HuH-7 (cell line): ENCODE results near the gene EIF5A.

Experiments
- DNase-seq: peaks from one replicate; pipeline ENCODE4 v3.0.0; 2011; ENCODE audit warnings: low spot score

The EIF5A gene

GRCh38 chr17:7306911-7307685, at the start of gene EIF5A:
EIF5A (plus strand) TSS chr17:7307628; CDS start chr17:7309636, 2,008 bp downstream.
- peak; percentile 98 for DNase-seq

GRCh38 chr17:7258731-7259554, 48.5 kb upstream of the EIF5A start:
- DNase-seq = peak; percentile 80

GRCh38 chr17:7259555-7259889, 47.9 kb upstream of the EIF5A start:
- no peak for DNase-seq

- no peak for DNase-seq
Observed at GRCh38 chr17:7260151-7260550, 47.3 kb upstream of the EIF5A start.

GRCh38 chr17:7260651-7261378, 46.6 kb upstream of the EIF5A start:
- DNase-seq = no peak

GRCh38 chr17:7261379-7262191, 45.8 kb upstream of the EIF5A start:
- DNase-seq = no peak

- DNase-seq = no peak
Observed at GRCh38 chr17:7262192-7262934, 45.1 kb upstream of the EIF5A start, which contains the start of gene CLDN7. CLDN7 (minus strand) TSS chr17:7262478; CDS start chr17:7262043, 435 bp downstream.

- no peak for DNase-seq
Observed at GRCh38 chr17:7262935-7263800, 44.3 kb upstream of the EIF5A start.

- no peak for DNase-seq
Observed at GRCh38 chr17:7263801-7264078, 43.7 kb upstream of the EIF5A start.

GRCh38 chr17:7266784-7267183, 40.6 kb upstream of the EIF5A start:
- no peak for DNase-seq

GRCh38 chr17:7279448-7279847, 28.0 kb upstream of the EIF5A start:
- DNase-seq = no peak

GRCh38 chr17:7280519-7281073, 26.8 kb upstream of the EIF5A start:
- DNase-seq = peak; percentile 73

GRCh38 chr17:7281074-7281952, 26.1 kb upstream of the EIF5A start, which contains the start of gene SLC2A4:
SLC2A4 (plus strand) TSS chr17:7281718; CDS start chr17:7281935, 217 bp downstream.
- DNase-seq = peak; percentile 98

- no peak for DNase-seq
Observed at GRCh38 chr17:7281953-7282751, 25.3 kb upstream of the EIF5A start.

- no peak for DNase-seq
Observed at GRCh38 chr17:7282752-7283321, 24.6 kb upstream of the EIF5A start.

GRCh38 chr17:7283471-7284216, 23.8 kb upstream of the EIF5A start:
- no peak for DNase-seq

GRCh38 chr17:7284911-7285310, 22.5 kb upstream of the EIF5A start:
- DNase-seq = no peak
